Activated CD8-positive, alpha-beta memory T cell treated with anti-CD3 and anti-CD28 coated beads, Interleukin-2, amount 50 U/mL, for 1 hour (primary cell): ENCODE measurements around the gene DBH.

Experiments used
- DNase-seq: peaks from one replicate; pipeline ENCODE4 v3.0.0-alpha.2; 2020; ENCODE audit errors: extremely low read depth

Gene DBH

DNA sequence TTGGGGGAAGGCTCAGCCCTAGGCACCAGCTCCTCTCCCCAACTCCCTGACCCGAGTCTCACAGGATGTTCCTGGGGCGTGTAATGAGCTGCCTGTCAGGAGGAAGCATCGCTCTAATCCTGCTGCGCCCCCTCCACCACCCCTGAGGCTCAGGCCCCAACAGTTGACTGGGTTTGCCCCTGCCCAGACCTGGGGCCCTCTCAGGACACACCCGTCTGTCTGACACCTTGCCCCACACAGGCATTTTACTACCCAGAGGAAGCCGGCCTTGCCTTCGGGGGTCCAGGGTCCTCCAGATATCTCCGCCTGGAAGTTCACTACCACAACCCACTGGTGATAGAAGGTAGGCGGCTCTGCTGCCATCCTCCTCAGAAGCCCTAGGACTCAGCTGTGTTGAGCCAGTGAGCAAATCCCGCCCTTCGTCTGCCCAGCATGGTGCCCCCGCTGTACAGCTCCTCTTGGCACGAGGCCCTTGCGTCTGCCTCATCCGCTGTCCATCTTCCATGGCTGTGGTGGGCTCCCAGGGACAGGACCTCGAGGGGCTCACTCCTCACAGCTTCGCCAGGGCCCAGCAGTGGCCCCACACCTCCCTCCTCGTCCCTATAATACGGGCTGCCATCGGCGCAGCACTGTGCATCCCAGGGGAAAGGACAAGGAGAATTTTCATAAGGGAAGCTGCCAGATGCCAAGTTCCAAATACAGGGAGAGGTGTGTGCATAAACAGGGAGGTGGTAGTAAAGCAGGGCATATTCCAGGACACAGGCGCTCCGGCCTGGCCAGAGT is 8.0 kb downstream of the DBH start:
- no peak for DNase-seq

DNA sequence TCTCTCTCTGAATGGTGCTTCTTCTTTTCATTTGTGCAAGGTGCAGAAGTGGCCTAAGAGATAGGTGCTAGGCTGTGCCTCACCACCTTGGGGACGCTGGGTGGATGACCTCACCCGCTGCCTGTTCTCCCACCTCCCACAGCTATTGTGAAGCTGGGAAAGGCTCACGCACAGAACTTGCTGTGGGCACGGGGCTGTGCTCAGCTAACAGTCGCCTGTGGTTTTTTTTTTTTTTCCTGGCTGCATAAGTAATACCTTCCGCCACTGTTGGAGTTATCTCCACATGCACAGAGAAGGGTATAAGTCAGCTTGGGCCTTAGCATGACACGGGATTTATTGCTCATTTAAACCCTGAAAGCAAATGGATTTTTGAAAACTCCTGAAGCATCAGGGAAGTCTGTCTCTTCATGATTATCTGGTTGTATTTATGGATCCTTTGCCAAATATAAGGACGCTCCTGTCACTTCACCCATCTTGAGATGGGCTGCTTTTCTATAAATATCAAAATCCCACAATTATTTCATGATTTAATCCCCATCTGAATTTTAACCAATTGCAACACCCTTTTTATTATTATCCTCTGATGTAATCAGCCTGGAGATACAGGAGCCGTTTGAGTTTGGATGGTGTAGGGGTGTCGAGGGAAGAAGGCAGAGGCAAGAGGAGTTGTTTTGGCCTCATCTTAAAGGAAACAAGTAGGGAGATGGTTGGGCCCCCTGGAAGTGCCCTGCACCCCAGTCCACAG is 9.0 kb downstream of the DBH start:
- DNase-seq = no peak

DNA sequence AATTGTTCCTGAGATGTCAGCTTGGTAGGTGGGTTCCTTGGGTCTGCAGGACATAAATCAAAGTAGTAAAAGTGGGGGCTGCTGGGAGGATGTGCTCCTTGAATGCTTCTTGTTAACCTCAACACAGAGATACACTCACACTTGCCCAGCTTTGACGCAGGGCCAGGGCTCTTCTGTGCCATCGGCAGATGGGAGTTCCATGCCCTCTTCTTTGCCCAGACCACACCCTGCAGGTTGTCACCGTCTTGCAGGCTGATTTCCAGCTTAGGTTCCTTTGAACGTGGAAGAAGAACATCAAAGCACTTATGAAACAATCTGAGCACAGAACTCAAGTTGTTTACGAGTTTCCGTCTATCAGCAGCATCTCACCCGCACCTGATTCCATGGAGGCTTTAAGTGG is 11.0 kb downstream of the DBH start:
- no peak for DNase-seq

DNA sequence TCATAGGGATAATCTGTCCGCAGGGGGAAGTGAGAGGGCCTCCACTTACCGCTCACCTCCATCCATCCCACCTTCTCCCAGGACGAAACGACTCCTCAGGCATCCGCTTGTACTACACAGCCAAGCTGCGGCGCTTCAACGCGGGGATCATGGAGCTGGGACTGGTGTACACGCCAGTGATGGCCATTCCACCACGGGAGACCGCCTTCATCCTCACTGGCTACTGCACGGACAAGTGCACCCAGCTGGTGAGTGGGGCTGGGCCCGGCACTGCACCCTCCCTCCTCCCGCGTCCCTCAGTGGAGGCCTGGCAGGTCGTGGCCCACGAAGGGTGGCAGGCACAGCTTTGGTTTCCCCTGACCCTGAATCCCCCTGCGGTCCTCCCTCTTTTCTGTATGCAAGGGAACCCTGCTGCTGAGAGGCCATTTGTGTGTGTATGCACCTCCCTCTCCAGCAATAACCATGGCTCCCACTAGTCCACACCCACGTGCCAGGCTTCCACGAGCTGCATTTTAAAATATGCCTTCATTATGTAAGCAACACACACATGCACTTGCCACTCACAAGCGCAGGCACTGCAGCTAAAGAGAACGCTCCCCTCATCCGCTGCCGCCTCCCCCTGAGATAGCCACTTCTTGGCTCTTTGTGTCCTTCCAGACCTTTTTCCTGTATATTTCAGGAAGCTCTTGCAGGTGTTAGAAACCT is 11.8 kb downstream of the DBH start:
- DNase-seq = no peak

DNA sequence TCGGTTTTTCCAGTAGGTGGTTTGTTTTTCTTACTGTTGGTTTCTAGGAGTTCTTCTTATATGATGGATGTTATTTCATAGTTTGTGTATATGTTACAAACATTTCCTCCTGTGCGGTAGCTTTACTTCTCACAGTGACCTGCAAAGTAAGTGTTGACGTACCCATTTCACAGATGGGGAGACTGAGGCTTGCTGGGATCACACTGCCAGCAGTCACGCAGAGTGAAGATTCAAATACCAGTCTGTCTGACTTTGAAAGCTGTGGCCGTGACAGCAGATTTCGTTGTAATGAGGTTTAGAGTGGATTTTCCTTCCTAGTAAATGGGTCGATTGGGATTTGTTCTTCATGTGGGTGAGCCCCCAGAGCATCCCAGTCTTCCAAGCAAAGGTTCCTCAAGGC is 13.0 kb downstream of the DBH start:
- no peak for DNase-seq

DNA sequence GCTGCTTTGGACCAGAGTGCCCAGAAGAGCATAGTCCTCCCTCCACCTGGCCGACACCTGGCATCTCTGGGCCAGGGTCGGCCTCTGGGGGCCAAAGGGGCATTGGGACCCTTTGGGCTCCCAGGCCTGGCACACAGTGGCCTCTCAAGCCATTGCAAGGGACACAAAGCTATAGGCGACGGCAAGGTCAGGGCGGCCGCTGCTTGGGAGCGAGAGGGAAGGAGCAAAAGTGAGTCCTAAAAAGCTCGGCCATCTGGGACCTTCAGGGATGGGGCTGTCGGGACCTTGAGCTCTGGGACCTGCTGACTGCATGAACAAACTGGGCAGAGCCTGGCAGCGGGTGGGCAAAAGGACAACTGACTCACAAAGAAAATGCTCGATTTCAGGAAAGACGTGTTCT is 13.9 kb downstream of the DBH start:
- no peak for DNase-seq

DNA sequence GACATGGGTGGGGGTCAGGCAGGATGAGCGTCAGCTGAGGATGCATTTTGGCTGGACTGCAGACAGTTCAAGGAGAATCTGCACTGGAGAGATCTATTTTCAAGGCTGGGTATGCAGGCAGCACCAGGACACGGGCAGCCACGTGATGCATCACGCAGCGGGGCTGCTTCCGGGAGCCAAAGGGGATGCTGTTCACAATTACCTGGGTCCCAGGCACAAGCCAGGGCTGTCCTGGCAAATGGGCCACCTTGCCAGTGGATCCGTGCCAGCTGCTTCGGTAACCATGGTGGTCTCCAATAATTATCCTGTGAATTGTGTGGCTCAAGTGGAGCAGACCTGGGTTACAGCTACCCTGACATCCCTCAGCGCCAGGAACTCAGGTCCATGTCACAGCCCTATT is 17.5 kb downstream of the DBH start:
- DNase-seq = no peak

DNA sequence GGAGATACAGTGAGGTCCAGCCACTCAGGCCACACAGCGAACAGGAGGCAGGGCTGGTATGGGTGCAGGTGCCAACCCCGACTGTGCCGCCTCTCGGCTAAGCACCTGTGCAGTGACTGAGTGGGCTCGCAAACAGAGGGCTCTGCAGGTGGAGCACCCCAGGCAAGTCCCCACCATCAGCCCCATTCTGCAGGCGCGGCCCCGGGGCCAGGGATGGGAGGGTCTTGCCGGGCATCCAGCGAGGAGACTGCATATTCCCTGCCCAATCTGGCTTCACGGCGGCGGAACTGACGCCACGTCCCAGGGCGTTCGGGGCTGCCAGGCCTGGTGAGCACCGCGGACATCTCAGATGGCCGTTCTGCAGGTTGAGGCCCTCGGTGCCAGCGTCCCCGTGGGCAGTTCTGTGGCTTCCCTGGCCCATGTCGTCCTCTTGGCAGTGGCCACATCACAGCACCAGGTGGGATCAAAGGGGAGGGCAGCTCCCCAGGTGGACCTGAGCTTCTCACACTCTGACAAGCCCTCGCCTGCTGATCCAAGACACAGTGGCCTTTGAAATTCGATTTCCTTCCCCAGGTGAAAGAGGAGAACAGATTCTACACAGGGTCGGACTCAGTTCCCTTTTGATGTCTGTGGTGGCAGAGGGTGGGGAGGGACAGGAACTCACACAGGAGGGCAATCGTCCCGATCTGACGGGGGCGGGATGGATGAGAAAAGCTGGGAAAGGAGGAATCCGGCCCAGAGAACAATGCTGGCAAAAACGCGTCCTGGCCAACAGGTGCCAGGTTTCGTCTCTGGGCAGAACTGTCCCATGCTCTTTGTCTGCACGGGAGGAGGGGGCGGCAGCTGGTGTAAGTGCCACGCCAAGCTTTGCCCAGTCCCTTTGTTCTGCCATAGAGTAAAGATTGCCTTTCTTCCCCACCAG is 18.8 kb downstream of the DBH start:
- no peak for DNase-seq

DNA sequence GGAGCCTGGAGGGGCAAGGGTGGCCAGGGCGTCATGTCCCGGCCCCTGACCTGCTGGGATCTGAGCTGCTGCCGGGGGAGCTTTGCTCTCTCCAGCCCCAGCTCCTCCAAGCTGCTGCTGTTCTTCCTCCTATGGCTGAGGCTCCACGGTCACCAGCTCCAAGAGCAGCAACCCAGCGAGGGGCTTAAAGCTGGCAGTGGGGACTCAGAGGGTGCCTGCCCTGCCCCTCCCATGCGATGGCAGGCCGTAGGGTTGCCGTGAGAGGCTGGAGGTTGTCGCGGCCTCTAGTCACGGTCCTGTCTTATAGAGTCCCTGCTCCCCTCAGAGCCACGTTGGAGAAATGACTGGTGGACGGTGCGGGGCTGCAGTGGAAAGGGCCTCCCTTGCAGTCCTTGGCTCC is 19.5 kb downstream of the DBH start:
- no peak for DNase-seq

DNA sequence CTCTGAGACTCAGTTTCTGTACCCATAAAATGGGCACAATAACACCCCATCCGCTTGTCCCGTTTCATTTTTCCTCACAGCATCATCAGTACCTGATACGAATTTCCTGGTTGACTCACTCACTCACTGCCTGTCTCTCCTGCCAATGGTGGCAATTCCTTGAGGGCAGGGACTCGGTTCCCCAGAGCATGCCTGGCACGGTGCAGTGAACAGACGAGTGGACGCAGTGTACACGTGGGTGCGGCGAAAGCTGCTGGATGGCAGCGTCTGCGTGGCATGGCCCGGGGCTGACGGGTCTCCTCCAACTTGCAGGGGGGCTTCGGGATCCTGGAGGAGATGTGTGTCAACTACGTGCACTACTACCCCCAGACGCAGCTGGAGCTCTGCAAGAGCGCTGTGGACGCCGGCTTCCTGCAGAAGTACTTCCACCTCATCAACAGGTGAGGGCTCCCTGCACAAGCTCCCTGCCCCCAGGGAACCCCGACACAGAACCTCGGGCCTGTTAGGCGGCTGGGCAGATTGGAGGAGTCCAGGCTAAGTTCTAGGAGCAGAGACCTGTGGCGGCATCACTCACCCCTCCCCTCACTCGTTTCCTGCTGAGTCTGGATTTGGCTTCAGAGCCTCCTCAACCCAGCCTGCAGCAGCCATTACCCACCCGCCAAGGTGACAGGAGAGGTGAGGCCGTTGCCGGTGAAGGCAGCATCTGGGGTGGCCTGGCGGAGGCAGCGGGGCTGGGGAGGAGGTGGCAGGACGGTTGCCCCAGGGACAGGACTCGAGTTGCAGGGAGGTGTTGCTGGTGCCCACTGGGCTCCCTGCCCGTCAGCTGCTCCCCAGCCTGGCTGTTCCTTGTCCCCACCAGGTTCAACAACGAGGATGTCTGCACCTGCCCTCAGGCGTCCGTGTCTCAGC is 20.3 kb downstream of the DBH start:
- no peak for DNase-seq

DNA sequence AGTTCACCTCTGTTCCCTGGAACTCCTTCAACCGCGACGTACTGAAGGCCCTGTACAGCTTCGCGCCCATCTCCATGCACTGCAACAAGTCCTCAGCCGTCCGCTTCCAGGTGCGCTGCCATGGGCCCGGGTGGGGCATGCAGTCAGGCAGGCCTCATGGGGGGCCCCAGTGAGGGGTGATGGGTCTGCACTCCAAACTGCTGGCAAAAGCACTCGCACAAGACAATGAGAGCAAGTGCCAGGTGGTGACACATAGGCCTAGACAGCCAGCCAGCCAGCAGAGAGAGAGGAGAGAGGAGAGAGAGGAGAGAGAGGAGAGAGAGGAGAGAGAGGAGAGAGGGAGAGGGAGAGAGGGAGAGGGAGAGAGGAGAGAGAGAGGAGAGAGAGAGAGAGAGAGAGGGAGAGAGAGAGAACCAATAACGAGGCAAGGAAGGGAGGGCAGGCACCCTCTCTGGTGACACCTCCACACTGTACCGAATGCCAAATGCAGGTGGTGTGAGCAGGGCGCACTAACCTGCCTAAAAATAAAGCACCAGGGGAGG is 21.0 kb downstream of the DBH start:
- DNase-seq = no peak

DNA sequence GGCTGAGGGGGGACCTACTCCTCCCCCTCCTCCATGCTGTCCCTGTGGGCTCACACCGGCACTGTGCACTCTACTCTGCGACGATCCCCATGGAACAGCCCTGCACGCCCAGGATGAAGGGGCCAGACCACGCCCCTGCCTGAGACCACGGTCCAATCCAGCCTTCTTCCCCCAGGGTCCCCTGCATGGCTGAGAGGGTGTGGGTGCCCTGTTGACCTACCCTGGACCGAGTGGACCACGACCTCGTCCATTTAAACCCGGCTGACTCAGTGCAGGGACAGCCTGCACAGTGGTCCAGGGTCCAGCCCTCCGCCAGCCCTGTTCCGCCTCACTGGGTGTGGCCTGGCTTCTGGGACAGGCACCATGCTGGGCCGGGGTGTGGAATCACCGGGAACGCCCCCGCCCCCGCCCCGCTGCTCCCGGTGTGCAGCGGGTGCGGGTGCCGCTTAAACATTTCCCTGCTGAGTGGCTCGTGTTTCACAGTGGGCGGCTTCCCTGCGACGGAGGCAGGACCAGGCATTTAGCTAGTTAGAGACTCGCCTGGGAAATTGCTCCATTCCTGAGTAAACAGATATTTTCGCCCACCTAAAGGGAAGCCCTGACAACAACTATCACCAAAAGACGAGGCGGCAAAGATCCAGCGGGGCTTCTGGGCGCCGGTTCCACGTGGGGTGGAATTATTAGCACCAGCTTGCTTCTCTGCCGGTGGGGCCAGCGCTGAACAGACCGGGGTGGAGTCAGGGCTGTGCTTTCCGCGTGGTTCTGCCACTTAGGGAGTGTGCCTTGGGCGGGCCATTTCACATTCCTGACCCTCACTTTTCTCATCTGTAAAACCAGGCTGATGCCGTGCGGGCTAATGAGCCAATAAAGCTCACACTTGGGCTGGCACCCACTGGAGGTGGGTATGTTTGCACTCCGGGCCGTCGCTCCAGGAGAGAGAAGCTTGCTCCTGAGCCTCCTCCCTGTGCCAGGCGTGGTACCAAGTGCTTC is 22.6 kb downstream of the DBH start:
- no peak for DNase-seq

DNA sequence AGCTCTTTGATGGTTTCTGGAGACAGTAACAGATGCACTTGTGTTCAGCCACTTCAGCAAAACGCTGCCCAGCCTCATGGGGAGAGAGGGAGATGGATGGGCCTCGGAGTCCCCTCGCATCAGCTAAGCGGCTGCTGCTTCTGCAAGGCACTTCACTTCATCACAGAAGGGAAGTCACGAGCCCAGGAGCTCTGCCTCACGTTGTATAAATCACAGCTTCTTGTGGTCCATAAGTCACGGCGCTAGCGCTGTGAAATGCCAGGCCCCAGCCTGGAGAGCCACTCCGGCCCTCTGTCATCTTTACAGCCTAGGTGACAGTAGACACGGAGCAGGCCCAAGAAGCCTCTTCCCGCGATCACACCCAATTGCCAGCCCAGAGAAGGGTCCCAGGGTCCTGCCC is 23.4 kb downstream of the DBH start:
- no peak for DNase-seq

DNA sequence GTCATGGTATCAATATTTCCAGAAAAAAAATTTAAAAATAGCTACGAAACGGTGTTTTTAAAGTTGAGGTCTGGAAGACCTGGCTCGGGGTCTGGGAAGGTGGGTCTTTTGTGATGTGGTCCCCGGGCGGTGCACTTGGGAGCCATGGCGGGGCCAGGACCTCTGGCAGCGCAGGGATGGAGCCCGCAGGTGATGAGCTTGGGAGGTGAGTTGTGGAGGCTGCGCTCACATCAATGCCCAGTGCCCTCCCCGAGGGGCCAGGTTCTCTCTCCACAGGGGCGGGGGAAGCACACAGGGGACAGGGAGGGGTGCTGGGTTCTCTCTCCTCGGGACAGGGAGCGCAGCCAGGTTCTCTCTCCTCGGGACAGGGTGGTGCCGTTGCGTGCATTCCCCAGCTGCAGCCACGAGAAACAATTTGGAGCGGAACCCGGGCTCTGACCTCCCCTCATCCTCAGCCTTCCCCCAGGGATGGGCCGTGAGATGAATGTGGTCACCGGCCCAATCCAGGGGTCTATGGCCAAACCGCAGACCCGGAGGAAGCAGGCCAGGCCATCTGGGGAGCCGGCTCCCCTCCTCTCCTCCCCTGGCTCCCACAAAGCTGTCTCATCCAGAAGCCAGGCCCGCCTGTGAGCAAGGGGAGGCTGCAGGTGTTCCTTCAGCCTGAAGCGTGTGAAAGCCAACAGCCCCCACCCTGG is 25.8 kb downstream of the DBH start:
- no peak for DNase-seq

DNA sequence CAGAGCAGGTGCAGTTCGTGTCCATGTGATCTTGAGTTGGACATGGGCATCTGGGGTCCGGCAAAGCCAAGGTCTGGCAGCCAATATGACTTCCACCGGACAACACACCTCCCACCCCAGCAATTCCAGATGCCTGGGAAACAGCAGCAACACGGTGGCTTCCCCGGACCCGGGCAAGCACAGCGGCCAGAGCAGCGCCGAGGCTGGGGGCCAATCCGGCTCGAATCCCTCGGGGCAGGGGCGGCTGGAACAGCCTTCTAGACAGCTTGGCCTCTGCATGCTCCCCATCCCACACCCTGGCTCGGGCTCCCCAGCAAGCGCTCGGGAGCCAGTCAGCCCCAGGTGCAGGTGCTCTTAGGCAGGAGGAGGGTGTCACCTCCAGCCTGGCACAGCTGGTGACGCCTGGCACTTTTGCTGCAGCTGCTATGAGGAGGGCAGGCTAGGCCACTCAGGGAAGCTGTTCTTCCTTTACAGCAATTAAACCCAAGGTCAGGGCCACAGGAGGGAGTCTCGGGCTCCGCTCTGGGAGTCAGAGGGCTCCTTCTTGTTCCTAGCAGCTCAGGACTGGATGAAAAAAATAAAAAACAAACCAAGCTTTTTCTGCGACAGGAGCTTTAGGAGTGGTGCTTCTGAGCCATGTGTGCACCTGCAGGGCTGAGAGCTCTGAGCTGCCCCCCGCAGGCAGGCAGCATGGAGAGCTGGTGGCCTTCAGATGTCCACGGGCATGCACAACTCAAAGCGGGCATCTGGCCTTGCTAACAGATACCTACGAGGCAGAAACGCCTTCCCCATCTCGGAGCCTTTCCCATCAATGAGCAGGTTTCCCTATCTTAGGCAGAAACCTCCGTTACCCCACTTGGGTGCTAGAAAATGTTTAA is 28.2 kb downstream of the DBH start:
- no peak for DNase-seq

DNA sequence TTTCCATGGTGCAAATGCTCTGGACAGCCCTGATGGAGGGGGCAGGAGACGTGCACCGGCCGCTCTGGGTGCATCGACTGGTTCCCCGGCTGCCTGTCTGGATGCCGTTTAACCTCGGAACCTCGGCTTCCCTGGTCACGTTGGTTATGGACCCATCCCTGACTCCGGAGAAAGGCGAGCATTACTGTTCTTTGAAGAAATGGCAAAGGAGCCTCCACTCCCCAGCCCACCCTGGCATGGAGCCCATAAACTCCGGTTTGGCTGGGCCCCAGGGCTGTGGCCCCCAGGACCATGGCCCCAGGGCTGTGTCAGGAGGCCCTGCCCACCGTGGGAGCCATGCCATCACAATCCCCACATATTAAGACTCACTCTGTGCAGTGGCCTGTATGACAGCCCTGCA is 28.9 kb downstream of the DBH start:
- no peak for DNase-seq

DNA sequence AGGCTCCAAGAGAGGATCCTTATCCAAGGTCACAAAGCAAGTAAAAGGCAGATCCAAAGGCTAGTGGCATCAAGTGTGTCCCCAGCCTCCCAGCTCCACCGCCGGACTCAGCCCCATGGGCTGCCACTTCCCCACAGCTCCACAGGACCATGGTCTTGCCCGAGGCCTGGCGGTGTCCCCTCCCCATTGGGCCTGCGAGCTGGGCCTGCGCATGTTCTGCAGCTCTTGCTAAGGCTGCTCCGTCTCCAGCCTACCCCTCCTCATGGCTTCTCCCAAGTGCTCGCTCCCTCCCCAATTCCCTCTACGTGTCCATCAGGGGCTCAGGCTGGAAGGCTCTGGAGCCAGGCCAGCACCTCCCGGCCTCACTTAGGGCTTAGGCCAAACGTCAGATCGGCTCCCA is 29.4 kb downstream of the DBH start:
- DNase-seq = no peak

DNA sequence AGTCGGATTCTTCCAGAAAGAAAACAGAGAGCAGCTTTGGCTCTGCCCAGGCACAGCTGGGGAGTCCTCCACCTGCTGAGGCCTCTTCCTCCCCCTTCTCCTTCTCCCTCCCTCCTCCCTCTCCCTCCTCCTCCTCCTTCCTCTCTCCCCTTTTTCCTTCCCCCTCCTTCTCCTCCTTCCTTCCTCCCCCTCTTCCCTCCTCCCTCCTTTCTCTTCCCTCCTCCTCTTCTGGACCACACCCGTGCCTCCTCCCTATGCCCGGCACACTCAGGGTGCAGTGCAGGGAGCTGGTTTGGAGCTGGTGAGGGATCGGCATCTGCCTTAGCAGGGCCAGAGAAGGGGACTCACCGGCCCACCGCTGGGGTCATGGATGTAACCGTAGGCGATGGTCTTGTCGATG is 30.2 kb downstream of the DBH start:
- DNase-seq = no peak
